Stimulated activated CD4-positive, alpha-beta T cell treated with anti-CD3 and anti-CD28 coated beads, Interleukin-2, amount 100 ng/mL, for 24 hours (primary cell): ENCODE measurements around the gene EIF4E3.

Source experiments
- DNase-seq, 2 donors: peaks; one replicate each; pipeline ENCODE4 v3.0.0-alpha.2; 2020

EIF4E3 gene

GRCh38 chr3:71645140-71645539 lies 80.1 kb downstream of the EIF4E3 start:
- DNase-seq: no peak

DNA sequence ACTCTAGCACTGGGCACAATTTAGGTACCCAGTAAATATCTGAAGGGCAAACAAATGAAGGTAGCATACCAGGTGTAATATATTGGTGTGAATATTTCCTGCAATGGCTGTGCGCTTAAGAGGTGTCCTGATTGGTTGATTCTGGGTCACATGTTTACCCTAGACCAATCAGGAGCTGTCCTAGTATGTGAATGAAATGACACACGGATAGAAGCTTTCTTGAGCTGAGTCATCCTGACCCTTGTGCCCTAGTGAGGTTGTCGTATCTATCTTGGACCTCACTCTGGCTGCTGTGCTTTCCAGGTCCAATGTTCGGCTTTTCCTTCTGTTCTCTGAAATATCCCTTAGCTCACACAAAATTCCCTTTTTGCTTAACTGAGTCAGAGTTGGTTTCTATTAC lies 83.5 kb downstream of the EIF4E3 start:
- DNase-seq: no peak

GRCh38 chr3:71640331-71640983 lies 84.7 kb downstream of the EIF4E3 start:
- no peak for DNase-seq

DNA sequence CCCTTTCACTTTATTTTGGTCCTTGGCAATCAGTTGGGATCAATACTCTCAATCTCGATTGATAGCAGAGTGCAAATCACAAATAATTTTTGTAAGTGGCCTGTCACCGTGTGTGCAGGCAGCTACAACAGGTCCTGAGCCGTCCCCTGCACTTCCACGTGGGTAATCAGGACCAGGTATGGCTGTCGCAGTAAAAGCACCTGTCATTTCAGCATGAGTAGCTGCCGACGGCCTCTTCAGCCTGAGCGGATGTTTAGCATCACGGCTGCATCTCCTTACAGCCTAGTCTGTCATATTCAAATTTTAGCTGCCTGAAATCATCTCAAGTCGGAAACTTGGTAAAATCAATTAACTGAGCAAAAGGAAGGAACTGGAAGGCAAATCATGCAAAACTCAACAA lies 88.7 kb downstream of the EIF4E3 start:
- DNase-seq: no peak

GRCh38 chr3:71636001-71636400 lies 89.2 kb downstream of the EIF4E3 start:
- DNase-seq: no peak

GRCh38 chr3:71634671-71635070 lies 90.5 kb downstream of the EIF4E3 start:
- DNase-seq: no peak

GRCh38 chr3:71629711-71630110 lies 95.5 kb downstream of the EIF4E3 start:
- DNase-seq: no peak

- no peak for DNase-seq
These were observed 95.9 kb downstream of the EIF4E3 start for GRCh38 chr3:71629289-71629688.

- DNase-seq: no peak
These were observed 96.7 kb downstream of the EIF4E3 start for GRCh38 chr3:71628522-71628921.

DNA sequence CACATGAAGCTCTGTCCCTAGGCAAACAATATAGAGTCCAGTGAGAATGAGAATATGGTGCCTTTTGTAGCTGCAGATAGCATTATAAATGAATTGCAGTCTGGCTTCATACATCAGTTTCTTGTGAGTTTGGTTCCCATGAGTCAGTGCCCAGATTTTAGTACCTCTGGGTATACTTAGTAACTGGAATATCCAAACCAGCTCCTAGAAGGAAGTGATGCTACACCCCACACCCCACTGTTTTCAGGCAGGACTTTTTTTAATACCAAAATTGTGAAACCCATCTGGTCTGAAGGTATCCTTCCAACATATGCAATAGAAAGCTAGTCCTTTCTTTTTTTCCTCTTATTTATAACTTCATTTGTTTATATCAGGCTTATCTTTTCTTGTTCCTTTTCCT lies 99.5 kb downstream of the EIF4E3 start:
- DNase-seq: no peak
